K562 (cell line): ENCODE results near the gene MAP10.

Experiments used
- BACH1 ChIP-seq: fragments of 200-800 bp; sonication (Bioruptor generic); IDR thresholded peaks from 2 replicates; pipeline ENCODE4 v1.6.1; 2016; ENCODE audit warnings: missing genetic modification characterization, missing compliant biosample characterization
- CREB3 ChIP-seq: fragments of 450-650 bp; conservative IDR thresholded peaks from 2 replicates; pipeline ENCODE4 v1.6.1; 2016; ENCODE audit warnings: missing genetic modification characterization, low read depth, mild to moderate bottlenecking, missing compliant biosample characterization, moderate library complexity
- E2F1 ChIP-seq: sonication (generic); formaldehyde crosslinking; IDR thresholded peaks from 2 replicates; pipeline ENCODE4 v1.8.1; 2023; ENCODE audit warnings: mild to moderate bottlenecking, missing genetic modification reagents, moderate library complexity
- EP300 ChIP-seq: IDR thresholded peaks from 2 replicates; pipeline ENCODE4 v1.6.1; 2012; ENCODE audit warnings: low read length, improper control_type of control experiment
- HDAC2 ChIP-seq: fragments of 450-650 bp; IDR thresholded peaks from 2 replicates; pipeline ENCODE4 v1.6.1; 2016; ENCODE audit warnings: mild to moderate bottlenecking
- MAFF ChIP-seq: IDR thresholded peaks from 2 replicates; pipeline ENCODE4 v1.6.1; 2012; ENCODE audit warnings: low read length, improper control_type of control experiment
- NFIC ChIP-seq: fragments of 450-650 bp; IDR thresholded peaks from 2 replicates; pipeline ENCODE4 v1.6.1; 2017; ENCODE audit warnings: mild to moderate bottlenecking, inconsistent platforms
- NRF1 ChIP-seq, 2 experiments: fragments of 450-650 bp; IDR thresholded peaks in 1 of 2; conservative IDR thresholded peaks in 1 of 2; 2 replicates each; pipeline ENCODE4 v1.6.1; 2014; ENCODE audit warnings: mild to moderate bottlenecking in 2 of 2
- RB1 ChIP-seq: fragments of 450-650 bp; IDR thresholded peaks from 2 replicates; pipeline ENCODE4 v1.6.1; 2017; ENCODE audit warnings: low read depth, mild to moderate bottlenecking
- SIN3A ChIP-seq, 2 experiments: fragments of 150-350 bp in 1 of 2; IDR thresholded peaks; 2 replicates each; pipeline ENCODE4 v1.6.1; 2011 to 2016; ENCODE audit warnings: borderline replicate concordance in 2 of 2, low read depth in 2 of 2, low read length in 2 of 2, mild to moderate bottlenecking in 2 of 2, moderate library complexity in 2 of 2; ENCODE audit not compliant: control insufficient read depth in 1 of 2
- TCF7L2 ChIP-seq: fragments of 150-350 bp; IDR thresholded peaks from 2 replicates; pipeline ENCODE4 v1.6.1; 2016; ENCODE audit warnings: low read depth, mild to moderate bottlenecking, low read length, moderate library complexity
- U2AF2 ChIP-seq: fragments of 200-400 bp; formaldehyde crosslinking; optimal IDR thresholded peaks from 2 replicates; pipeline ENCODE3; 2017; ENCODE audit warnings: low read depth, mild to moderate bottlenecking, low read length
- ZNF134 ChIP-seq: fragments of 250-450 bp; sonication (Bioruptor Pico); conservative IDR thresholded peaks from 2 replicates; pipeline ENCODE4 v1.4.0; 2020

- TF ChIP-seq CREB3 (tag), result no peak
- TF ChIP-seq EP300, result no peak
- TF ChIP-seq RB1, result no peak
- no peak for TF ChIP-seq NFIC
- no peak for TF ChIP-seq MAFF
- TF ChIP-seq HDAC2, result no peak
- no peak for TF ChIP-seq TCF7L2
- no peak for TF ChIP-seq U2AF2
- TF ChIP-seq ZNF134, result no peak
- TF ChIP-seq BACH1, result no peak
- TF ChIP-seq NRF1 (conservative IDR thresholded peaks at IDR 0.05 in 1 of 2, IDR thresholded peaks at IDR 0.05 in 1 of 2), result no peak
- no peak for TF ChIP-seq SIN3A (IDR thresholded peaks at IDR 0.05; ENCODE audit: borderline replicate concordance in 2 of 2, control insufficient read depth in 1 of 2, low read depth in 2 of 2, low read length in 2 of 2)
- TF ChIP-seq E2F1, result no peak
Observed at GRCh38 chr1:232766904-232767303, 38.3 kb upstream of the MAP10 start.
